ENCODE measurements around the gene SIL1.
"Not testable (repeated sequence)": the region's sequence is repeated elsewhere in the genome, so short reads cannot be mapped to it uniquely, and the experiment has no call there.

Gene SIL1

DNA sequence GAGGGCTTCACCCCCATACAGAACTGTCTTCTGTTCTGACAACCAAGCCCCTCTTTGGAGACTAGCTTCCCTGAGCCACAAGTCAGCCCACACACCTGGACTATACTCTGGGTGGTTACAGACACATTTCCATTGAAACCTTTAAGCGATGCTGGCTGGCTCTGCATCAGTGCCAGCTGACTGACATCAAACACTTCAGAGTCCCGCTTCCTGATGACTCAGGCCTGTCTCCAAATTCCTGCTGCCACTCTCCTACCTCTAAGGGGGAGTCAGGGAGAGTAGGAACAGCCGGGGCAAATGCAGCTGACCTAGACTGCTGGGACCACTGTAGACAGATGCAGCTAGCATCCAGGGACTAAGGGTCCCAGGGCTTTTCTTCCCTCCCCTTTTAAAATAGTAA lies 59.4 kb downstream of the SIL1 start:
- no peak for DNase-seq (ENCODE audit: low read depth)

DNA sequence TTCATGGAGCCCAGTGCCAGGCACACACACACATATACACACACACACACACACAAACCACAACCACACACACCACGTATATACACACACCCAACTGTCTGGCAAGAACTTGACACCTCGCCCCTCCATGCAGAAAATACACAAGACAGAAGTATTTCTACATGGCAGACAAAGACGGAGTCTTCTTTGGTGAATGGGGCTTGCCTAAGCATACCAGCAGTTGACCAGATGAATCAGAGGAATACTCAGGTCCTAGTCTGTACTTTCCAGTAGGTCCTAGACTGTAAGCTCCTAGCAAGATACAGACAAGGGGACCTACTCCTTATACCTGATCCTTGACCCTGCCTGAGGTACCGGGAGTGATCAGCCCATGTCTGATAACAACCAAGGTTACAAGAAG lies 60.1 kb downstream of the SIL1 start:
- no peak for DNase-seq (ENCODE audit: low read depth)

DNA sequence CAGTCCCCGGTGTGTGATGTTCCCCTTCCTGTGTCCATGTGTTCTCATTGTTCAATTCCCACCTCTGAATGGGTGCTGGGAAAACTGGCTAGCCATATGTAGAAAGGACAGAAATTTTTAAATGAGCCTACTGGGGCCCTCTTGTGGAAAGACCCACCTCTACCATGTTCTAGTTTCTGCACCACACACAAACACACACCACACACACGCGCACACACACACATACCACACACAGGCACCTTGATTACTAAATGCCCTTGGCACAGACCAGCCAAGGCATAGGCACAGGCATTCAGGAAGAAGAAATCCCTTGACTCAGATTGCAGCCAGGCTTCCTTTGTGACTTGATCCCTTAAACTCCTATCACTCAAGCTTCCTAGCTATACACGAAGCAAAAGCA lies 60.5 kb downstream of the SIL1 start:
- no peak for DNase-seq (ENCODE audit: low read depth)

DNA sequence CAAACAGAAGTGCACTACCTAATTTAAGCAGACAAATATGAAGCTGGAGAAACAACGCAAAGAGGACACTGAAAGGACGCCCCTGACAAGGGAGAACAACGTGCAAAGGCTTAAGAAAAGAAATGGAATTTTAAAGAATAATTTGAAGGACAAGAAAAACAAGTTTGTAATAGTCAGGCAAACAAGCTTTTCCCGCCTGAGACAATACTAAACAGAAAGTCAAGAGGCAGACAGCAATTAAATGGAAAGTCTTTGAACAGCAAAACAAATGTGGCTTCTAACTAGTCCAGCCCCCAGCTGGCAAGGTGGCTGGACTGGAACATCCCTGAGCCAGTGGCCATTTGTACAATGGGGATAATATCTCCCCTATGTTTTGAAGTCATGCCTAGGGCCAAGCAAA lies 63.3 kb downstream of the SIL1 start:
- no peak for DNase-seq (ENCODE audit: low read depth)

DNA sequence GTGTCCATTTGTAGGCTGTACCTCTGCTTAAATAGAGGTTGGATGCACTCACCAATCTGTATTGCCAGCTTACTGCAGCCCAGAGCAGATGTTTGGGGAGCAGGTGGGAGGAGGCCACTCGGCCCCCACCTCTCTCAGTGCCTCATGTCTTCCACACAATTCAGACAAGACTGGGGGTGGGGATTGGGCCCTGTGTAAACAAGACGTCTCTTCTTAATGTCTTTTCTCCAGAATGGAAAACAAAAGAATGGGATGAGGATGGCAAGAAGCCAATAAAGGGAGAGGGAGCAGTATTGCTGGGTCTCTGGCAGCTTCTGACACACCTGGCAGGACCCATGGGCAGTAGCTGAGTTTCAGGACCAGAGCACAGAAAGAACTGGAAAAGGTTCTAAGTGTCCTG lies 64.9 kb downstream of the SIL1 start:
- no peak for DNase-seq (ENCODE audit: low read depth)

DNA sequence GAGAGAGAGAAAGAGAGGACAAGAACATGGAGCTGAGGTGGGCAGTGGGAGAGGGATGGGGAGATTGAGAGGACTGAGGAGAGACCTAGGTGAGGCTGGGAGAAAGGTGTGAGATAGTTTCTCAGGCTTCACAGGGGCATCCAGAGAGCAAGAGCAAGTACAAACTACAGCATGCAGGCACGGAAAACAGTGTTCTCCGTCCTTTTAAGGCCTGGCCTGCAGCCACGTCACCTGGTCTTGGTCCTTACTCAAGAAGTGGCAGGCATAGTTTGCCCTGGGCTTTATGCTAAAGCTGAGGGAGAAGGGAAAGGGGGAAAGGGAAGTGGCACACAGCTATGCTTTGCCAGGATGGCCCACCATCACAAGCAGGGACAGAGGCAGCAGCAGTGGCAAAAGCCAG lies 65.7 kb downstream of the SIL1 start:
- DNase-seq (ENCODE audit: low read depth): no peak

DNA sequence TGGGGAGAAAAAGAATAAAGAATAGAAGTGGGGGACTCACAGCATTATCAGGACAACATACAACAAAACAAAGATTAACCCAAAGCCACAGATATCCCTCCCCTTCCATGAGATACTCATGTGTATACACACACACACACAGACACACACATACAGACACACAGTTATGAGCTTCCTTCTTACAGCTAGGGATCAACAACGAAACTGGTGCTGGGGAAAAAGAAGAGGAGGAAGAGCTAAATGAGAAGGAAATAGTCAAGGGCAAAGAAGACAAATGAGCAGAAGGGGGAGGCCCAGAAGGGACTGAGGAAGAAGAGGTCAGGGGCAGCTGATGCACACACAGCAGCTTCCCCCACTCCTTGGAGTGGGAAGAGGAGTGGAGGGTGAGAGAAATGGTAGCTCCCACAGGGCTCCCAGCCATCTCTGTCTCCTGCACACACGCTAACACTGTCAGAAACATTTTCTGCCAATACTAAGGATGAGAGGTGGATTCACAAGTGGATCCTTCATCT lies 66.2 kb downstream of the SIL1 start:
- DNase-seq (ENCODE audit: low read depth): no peak

DNA sequence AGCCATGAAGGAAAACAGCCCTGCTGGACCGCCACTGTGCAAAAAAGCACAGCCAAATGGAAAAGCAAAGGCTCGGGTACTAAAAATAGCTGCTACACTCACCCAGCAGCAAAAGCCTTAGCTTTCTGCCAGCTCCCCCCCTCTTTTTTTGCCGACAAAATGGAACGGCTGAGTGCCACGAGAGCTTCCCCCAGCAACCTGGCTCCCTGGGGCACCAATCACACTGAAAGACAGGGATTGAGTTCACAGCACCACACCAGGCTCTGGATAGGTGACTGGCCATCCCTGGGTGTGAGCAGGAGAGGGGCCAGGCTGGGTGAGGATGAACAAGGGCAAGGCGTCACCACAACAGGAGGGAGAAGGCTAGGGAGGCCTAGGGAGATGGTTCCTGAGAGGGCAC lies 66.7 kb downstream of the SIL1 start:
- DNase-seq (ENCODE audit: low read depth): no peak

DNA sequence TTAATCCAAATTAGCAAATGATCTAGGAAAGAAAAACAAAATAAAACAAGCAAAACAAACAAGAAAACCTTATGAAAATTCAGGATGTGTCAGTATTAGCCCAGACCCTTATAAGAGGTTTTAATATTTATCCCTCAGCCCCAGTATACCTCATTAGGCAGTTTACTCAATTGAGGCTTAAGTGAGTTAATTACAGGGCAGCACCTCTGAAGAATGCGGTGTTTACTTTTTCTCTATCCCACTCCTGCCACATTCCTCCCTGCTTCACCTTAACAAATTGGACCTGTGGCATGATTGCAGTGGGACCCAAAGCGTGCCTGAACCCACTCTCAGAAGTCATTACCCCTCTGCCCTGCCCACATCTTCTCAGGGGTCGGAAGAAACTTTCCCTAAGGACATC lies 67.1 kb downstream of the SIL1 start:
- no peak for DNase-seq (ENCODE audit: low read depth)

DNA sequence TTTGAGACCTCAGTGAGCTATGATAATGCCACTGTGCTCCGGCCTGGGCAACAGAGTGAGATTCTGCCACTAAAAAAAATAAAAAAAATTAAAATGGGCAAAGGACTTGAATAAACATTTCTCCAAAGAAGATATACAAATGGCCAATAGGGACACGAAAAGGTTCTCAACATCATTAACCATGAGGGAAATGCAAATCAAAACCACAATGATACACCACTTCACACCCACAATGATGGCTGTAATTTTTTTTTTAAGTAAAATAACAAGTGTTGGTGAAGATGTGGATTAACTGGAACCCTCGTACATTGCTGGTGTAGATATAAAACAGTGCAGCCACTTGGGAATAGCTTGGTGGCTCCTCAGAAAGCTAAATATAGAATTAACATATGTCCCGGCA lies 68.0 kb downstream of the SIL1 start:
- DNase-seq (ENCODE audit: low read depth): no peak

DNA sequence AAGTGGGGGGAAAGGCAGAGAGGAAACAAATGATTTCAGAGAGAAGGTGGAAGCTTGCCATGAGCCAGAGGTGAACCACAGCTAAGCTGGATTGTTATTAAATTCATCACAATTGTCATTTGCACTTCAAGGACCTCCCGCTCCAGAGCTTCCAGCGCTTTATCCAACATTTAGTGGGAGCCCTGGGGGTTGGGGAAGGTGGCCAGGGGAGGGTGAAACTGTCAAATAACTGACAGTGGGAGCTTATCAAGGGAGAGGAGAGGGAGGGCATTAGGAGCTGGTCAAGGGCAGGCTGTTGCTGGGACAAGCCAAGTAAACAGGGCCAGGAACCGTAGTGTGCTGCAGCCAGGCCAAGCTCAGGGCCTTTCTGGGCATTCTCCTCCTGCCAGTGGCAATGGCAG lies 71.5 kb downstream of the SIL1 start:
- no peak for DNase-seq (ENCODE audit: low read depth)

DNA sequence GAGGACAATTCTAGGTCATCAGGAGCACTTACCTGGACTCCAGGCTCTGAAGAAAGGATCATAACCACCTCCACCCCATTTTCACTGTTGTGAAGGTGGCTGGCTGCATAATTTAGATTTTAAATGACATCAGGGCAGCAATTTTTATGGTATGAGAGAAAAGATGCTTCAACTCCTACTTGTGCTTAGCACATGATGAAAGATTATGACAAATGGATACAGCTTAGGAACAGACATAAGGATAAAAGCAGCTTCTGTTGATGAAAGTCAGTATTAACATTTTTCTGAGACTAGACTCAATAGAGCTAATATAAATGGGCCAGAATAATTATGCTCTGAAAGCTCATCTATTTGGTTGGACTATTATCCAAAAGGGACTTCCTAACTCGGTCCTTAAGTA lies 72.2 kb downstream of the SIL1 start:
- no peak for DNase-seq (ENCODE audit: low read depth)

DNA sequence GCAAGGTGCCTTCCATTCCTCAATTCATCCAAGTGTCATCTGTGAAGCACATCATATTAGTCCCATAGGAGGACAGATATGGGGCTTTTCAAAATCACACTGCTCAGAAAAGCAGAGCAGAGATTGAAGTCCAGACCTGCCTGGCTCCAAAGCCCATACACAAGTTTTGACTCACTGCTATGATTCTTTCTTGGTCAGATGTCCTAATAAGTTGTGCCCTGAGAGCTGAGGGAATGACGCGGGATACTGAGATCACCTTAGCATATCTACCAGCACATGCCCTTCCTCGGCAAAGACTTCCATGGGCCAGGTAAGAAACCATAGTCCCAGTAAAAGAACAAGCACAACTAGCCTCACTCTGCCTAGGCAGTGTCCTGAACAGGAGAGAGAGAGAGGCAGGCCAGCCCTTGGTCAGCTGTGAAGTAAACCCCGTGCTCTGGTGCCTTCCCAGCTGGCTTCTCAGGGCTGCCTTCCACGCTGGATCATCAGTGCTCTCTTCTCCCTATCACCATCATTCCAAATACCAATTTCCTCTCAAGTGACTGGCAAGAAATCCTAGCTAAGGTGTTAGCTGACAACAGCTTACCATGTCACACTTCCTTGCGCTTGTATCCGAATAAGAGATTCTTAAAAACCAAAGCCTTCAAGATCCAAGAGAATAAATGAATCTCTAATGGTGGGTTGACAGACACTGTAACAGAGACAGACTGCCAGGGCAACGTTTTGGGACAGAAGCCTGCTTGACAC lies 73.2 kb downstream of the SIL1 start:
- DNase-seq (ENCODE audit: low read depth): no peak

DNA sequence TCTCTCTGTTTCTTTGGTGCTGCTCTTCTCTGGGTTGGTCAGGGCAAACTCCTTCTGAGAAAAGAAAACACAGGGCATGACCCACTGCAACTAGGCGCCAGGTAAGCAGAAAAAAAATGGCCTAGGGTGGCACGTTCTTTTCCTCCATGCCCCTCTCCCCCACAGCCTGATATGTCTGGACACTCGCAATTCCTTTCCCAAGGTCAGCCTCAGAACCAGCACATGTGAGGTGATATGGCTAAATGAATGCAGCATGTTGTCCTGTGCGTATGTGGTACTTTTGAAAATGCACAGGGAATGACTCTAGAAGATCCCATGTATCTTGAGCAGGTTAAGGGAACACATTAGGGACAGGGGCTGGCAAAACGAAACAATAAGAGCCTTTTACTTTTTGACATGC lies 77.0 kb downstream of the SIL1 start:
- no peak for DNase-seq (ENCODE audit: low read depth)

DNA sequence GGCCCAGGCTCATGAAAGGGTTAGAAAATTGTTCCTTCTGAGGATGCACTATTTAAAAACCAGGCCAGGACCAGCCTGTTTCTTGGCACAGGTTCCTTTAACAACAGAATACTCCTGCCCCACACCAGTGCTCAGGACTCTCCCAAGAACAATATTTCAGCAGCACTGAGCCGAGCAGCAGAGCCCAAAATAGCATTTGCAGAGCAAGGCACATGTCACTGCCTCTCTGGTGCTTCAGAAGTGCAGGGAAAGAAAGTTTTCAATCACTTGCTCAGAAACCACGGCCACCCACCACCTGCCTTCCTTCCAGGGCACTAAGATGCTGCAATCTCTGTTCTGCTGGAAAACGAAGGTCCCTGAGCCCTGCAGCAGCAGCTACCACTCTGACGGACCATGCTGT lies 77.6 kb downstream of the SIL1 start:
- DNase-seq (ENCODE audit: low read depth): no peak

DNA sequence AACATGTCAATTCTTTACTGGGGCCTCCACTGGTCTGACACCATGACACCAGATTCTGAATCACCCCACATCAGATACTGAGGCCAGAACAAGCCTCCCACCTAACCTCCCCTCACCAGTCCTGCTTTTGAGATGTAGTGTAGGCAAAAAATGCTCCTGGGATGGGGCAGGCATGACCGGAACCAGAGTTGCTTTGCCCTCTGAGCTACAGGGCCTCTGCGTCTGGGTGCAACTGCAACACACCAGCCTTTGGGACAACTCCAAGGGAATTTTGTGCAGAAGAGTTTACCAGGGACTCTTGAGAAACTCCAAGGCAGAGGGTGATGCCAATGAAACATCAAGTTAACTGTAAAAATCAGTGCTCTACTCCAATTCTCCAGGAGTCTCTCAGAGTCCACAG lies 79.4 kb downstream of the SIL1 start:
- DNase-seq (ENCODE audit: low read depth): no peak

DNA sequence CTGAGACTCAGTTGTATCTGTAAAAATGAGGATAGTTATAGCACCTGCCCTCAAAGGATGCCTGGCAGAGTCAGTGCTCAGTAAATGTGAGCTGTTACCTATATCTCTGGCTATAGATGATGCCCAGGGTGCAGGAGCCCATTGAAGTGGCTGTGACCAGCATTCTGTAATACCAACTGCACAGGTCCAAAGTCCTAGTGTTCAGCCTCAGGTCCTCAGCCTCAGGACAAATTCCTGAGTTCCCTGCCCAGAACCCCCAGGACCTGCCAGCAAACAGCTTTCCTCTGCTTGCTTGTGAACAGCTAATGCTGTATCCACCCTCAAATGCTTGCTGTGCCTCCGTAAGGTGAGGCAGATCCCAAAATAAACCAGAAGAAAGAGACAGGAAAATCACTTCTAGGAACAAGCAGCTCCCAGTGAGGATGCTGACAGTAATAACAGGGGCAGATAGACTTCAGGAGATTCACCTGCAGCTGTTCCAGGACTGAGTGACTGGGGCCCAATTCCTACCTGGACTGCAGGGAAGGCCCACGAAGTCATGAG lies 80.8 kb downstream of the SIL1 start:
- DNase-seq (ENCODE audit: low read depth): no peak

DNA sequence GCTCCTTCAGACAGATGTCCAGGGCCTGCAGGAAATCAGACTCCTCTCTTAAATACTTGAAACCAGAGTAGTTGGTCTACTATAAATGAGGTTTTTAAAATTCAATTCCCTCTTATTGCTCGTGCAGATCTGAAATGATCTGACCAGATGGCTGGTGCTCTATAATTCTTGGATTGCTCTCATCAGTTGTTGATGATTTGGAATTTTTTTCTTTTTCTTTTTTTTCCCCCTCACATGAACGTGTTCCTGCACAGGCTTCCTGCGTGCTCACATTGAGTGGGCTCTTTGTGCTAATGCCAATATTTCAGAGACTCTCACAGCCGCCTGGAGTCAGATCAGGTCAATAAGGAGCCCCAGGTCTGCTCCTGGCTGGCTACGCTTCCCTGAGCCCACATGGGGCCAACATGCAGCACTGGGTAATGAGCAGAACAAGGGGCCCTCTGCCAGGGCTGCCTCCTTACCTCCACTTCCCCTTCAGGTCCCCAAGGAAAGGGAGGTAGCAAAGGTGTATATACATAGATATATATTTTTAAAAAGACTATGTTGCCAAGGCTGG lies 82.0 kb downstream of the SIL1 start:
- DNase-seq (ENCODE audit: low read depth): no peak

DNA sequence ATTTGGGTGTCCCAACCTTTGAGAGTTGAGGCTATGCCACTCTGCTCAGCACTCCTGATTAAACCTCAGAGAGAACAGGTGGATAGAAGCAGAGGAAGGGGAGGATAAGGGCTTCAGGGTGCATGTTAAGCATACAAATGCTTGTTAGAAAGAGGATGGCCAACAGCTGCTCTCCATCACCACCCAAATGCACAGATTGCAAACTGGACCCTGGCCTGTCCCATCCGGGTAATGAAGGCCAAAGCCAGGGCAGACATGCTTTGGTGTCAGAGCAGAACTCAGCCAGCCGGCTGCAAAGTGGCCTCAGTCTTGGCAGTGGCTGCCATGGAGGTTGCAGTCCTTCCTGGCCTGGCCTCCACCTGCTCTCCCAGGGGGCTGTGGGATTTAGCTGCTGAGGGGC lies 84.3 kb downstream of the SIL1 start:
- DNase-seq (ENCODE audit: low read depth): no peak

DNA sequence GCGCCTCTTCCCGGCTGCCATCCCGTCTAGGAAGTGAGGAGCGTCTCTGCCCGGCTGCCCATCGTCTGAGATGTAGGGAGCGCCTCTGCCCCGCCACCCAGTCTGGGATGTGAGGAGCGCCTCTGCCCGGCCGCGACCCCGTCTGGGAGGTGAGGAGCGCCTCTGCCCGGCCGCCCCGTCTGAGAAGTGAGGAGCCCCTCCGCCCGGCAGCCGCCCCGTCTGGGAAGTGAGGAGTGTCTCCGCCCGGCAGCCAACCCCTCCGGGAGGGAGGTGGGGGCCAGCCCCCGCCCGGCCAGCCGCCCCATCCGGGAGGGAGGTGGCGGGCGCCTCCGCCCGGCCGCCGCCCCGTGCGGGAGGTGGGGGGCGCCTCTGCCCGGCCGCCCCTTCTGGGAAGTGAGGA lies 85.8 kb downstream of the SIL1 start:
- DNase-seq (ENCODE audit: low read depth): not testable (repeated sequence)

DNA sequence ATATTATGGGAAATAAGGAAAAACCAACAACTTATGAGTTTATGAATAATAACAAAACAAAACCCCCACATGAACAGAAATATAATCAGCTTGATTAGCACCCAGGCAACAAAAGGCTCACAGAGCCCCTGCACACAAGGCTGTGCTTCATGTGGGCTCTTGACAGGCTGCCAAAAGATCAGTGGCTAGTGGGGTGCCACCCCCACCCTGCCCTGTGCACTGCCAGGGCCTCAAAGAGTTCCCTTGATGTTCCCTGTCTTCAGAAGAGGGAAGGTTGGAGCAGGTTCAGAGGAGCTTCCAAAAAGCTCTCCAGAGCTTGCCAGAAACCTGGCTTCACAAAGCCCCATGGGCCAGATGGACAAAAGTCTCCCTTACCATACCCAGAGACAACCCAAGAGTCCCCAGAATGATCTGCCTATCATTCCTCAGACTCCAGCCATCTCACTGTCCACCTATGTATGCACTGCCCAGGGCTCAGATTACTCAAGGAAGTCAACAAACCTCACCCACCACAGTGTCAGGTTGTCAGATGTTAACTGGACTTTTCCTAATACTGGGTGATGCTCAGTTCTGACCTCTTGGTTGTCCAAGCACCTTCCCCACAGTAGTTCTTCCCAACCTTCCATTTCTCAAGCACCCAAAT lies 87.5 kb downstream of the SIL1 start:
- DNase-seq (ENCODE audit: low read depth): no peak

DNA sequence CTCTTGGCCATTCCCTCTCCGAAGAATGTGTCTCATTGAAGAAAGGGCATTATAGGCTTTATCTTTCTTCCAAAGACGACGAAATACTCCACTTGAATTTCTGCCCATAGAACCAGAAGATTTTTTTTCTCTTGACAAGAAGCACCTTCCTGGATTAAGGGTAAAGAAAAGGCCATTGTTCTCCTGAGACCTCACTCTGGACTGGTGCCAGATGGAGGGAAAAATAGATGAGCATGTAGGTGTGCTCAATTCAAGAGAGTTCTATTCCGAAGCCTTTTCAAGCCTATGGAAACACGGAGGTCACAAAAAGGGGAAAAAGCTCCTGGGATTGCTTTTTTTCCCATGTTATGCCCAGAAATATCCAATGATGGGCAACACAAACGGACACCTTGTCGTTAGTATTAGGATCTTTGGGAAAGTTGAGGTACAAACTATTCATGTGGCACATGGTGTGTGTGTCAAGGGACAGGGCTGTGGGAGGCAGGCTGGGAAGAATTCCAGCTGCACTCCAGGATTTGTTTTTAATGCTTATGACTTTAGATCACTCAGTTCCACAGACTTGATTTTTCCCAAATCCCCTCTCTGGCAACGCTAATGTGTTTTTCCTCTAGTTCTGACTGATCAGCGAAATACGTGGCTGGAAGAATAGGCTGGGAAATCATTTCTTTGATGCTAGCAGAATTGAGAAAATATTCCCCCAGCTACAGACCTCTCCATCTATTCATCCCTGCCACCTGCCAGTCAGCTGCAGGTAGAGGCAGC lies 89.9 kb downstream of the SIL1 start:
- DNase-seq (ENCODE audit: low read depth): no peak

Measured in stimulated activated CD8-positive, alpha-beta memory T cell treated with anti-CD3 and anti-CD28 coated beads, Interleukin-12 subunit alpha, Interleukin-12 subunit beta, amount 100 ng/mL, for 1 hour (primary cell).